WERI-Rb-1 (cell line): Measurements from ENCODE around the gene ARHGAP26.

Experiments
- DNase-seq: peaks from one replicate; pipeline ENCODE4 v3.0.0-alpha.2; 2020
- H3K27ac ChIP-seq: fragments of 250-450 bp; sonication (Bioruptor Pico); 2 replicates; pipeline ENCODE4 v1.5.1; 2020; ENCODE audit warnings: mild to moderate bottlenecking, moderate library complexity
- H3K27me3 ChIP-seq: fragments of 250-450 bp; sonication (Bioruptor Pico); 2 replicates; pipeline ENCODE4 v1.5.1; 2021; ENCODE audit warnings: mild to moderate bottlenecking, low read depth, moderate library complexity; ENCODE audit not compliant: insufficient read depth, severe bottlenecking
- H3K36me3 ChIP-seq: fragments of 250-450 bp; sonication (Bioruptor Pico); 2 replicates; pipeline ENCODE4 v1.5.1; 2020; ENCODE audit warnings: mild to moderate bottlenecking, moderate library complexity
- H3K4me3 ChIP-seq: 2 replicates; pipeline ENCODE4 v1.5.1; 2011; ENCODE audit warnings: low read depth, mild to moderate bottlenecking, control low read depth, low read length
- H3K9me3 ChIP-seq: fragments of 250-450 bp; sonication (Bioruptor Pico); 2 replicates; pipeline ENCODE4 v1.5.1; 2021; ENCODE audit warnings: mild to moderate bottlenecking, moderate library complexity; ENCODE audit not compliant: severe bottlenecking
- TF ChIP-seq, protein P1 (sequence below): IDR thresholded peaks from 2 replicates; pipeline ENCODE4 v1.5.1; 2011; ENCODE audit warnings: low read depth, mild to moderate bottlenecking, control low read depth, inconsistent platforms, low read length

Gene ARHGAP26

DNA sequence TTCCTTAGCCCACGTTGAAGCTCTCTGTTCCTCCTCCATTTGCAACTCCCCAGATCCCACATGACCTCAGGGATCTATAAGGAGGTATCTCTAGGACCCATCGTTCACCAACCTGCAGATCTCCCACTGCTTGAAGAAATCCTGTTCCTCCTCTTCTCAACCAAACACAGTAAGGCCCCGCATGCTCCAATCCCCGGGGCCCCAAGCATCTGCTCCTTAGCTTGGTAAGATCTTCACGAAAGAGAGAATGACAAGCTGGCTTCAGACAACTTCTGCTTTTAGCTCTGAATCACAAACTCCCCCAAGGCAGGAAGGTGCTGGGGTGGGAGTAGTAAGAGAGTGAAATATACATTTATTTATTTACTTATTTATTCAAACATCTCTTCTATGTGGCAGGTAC lies 33.0 kb upstream of the ARHGAP26 start:
- no peak for DNase-seq
- Histone ChIP-seq H3K36me3 (no peaks in the 10 kb centered on the region), H3K4me3 (no peak overlapping the region), H3K9me3 (no peaks in the 10 kb centered on the region), H3K27ac (no peak overlapping the region), H3K27me3 (no peaks in the 10 kb centered on the region)
- TF ChIP-seq, protein P1, sequence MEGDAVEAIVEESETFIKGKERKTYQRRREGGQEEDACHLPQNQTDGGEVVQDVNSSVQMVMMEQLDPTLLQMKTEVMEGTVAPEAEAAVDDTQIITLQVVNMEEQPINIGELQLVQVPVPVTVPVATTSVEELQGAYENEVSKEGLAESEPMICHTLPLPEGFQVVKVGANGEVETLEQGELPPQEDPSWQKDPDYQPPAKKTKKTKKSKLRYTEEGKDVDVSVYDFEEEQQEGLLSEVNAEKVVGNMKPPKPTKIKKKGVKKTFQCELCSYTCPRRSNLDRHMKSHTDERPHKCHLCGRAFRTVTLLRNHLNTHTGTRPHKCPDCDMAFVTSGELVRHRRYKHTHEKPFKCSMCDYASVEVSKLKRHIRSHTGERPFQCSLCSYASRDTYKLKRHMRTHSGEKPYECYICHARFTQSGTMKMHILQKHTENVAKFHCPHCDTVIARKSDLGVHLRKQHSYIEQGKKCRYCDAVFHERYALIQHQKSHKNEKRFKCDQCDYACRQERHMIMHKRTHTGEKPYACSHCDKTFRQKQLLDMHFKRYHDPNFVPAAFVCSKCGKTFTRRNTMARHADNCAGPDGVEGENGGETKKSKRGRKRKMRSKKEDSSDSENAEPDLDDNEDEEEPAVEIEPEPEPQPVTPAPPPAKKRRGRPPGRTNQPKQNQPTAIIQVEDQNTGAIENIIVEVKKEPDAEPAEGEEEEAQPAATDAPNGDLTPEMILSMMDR: no peak

DNA sequence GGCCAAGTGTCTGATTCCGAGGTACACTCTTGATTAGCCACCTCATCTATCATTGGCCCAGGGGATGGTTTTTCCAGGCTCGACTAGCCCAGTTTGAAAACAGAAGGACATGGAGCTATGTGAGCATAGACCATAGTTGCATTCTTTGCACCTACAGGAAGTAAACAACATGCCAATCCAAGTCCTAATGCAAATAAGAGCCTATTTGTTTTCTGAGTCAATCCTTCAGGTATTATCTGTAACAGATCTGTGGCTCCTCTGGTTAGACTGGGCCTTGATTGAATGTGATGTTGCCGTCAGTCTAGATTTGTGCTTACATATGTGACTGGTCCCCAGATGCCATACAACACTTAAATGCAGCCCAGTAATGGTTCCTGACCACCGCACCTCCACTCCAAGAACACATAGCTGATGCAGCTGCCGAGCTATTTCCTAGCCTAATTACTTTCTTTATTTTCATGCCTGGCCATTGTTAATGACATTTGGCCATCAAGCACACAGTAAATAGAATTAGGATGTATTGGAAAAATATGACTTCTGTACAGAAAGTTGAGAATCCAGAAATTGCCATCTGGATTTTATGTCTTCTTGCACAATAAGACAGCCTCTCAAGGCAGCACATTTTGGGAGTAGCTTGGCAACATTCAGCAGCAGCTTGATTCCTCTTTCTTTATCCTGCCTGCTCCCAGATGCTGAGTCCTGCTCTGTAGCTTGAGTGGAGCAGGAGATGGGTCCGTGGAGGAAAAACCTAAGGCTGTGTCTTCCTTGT lies 29.5 kb upstream of the ARHGAP26 start:
- Histone ChIP-seq H3K9me3 (no peaks in the 10 kb centered on the region), H3K27ac (no peak overlapping the region), H3K4me3 (no peak overlapping the region), H3K27me3 (no peaks in the 10 kb centered on the region), H3K36me3 (no peaks in the 10 kb centered on the region)
- TF ChIP-seq, protein P1: no peak
- DNase-seq: no peak

DNA sequence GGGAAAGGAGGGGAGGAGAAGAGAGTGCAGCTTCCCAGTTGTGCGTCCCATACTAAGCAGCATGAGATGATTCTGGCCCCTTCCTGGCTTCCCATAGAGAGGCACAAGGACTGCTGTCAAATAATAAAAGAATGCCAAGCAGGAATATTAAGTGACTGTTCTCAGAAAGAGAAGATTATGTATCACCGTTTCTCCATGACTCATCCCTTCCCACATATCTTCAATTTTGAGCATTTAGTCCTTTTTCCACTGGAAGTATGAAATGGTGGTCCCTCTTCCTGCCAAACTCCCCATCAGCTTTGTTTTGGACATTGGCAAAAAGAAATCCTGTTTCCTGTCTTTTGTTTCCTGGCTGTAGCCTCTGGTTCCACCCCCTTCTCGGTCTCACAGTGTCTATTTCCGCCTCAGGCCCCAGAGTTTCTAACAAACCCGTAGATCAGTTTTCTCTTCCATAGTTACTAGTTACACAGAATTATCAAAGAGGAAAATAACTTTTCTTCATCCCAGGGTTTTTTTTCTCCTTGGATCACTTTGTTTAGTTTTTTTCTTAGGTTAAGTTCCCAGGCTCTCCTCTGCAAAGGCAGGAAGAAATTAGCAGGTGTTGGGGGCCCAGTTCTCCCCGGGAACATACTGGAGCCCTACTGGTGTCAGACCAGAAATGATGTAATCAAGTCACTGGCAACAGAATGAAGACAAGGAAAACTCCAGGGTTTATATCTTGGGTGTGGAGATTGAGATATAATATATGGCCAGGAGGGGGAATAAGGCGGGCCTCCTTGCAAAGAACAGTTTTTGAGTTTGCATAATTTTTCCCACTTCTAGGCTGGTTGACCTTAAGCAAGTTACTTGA lies 26.4 kb upstream of the ARHGAP26 start:
- TF ChIP-seq, protein P1: no peak
- Histone ChIP-seq H3K36me3 (no peaks in the 10 kb centered on the region), H3K9me3 (no peaks in the 10 kb centered on the region), H3K27me3 (no peaks in the 10 kb centered on the region), H3K27ac (no peak overlapping the region), H3K4me3 (no peak overlapping the region)
- no peak for DNase-seq

DNA sequence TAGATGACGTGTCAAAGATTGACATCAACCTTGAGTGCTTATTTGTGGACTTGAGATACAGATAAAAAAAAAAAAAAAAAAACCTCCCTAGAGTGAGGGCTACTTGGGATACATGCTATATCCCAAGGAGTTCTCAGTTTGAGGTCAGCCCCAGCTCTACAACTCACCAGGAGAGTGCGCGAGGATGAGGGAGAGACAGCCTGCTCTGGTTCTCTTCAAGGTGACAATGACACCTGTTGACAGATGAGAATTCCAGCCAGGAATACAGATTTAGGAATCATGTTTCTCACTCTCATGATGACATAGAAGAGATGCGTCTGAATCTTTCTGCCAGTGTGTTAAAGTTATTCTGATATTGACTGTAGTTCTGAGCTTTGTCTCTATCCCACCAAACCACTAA lies 24.9 kb upstream of the ARHGAP26 start:
- TF ChIP-seq, protein P1: no peak
- no peaks in the 10 kb centered on the region for H3K9me3 ChIP-seq
- H3K36me3 ChIP-seq: no peaks in the 10 kb centered on the region
- H3K27me3 ChIP-seq: no peaks in the 10 kb centered on the region
- DNase-seq: no peak
- no peak overlapping the region for H3K27ac ChIP-seq
- H3K4me3 ChIP-seq: no peak overlapping the region

DNA sequence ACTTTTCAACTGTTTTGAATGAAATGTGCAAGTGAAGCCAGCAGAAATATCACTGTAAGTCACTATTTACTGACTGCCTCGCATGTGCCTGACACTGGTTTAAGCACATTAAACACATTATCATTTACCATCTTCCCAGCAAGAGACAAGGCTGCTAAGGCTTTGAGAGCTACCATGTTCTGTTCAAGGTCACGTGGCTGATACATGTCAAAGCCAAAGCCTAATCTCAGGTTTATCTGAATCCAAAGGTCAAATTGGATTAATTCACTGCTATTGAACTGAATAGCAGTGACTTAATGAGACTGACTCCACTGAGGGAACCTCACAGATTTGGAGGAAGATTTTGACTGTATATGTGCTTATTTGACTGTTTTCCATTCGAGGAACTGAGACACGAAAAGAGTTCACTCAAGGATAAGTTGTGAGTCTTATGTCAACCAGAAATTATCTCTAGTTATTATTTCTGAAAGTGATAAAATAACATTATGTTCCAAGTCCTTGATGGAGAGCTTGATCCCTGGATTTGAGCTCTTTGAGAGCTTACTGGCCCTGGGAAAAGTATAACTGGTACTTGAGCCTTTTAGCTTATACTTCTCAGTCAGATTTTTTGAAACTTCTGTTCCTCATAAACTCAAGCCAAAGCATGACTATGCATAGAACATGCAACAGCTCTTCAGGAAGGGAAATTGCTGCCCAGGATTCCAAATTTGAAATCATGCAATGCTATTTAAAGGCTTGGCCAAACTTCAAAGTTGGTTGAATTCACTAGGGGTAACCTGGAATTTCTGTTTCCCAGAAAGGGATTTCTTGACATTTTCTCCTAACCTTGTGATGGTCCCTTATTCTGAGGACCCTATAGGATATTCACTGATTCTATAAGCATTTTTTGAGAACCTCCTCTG lies 23.4 kb upstream of the ARHGAP26 start:
- no peak for DNase-seq
- Histone ChIP-seq H3K27me3 (no peaks in the 10 kb centered on the region), H3K36me3 (no peaks in the 10 kb centered on the region), H3K9me3 (no peaks in the 10 kb centered on the region), H3K4me3 (no peak overlapping the region), H3K27ac (no peak overlapping the region)
- TF ChIP-seq, protein P1: no peak
